H1 (cell line): ENCODE results near the gene ADSS1. TPM values are rescaled to one million over a fixed set of nuclear protein-coding genes. Genes with fewer than 3 reads are reported as not detected.

Source experiments
- CTCF ChIA-PET: fragments of 300-600 bp; sonication (Branson Sonifier 250); formaldehyde crosslinking; loops from one replicate; lab custom pipeline; 2021; ENCODE audit not compliant: partially characterized antibody; lab: Charles Lee
- POLR2A ChIA-PET: fragments of 300-600 bp; sonication (Branson Sonifier 250); formaldehyde crosslinking; loops from one replicate; lab custom pipeline; 2021; ENCODE audit warnings: inconsistent platforms; ENCODE audit not compliant: partially characterized antibody; lab: Charles Lee
- DNase-seq, 2 experiments: peaks; one replicate each; pipeline versions ENCODE4 v3.0.0 to v3.0.0-alpha.2; 2010 to 2022; ENCODE audit warnings: low spot score in 2 of 2, low read depth in 1 of 2, mixed read lengths in 1 of 2
- FAIRE-seq: peaks from 2 replicates; lab custom pipeline; 2011; peaks lifted over from hg19 to GRCh38; lab: Jason Lieb, UNC
- H2AFZ ChIP-seq: 2 replicates; pipeline ENCODE4 v1.8.1; 2012; ENCODE audit warnings: low read length, inconsistent platforms
- H2AK5ac ChIP-seq: 2 replicates; pipeline ENCODE4 v1.6.1; 2013; ENCODE audit warnings: low read depth, low read length
- H2BK120ac ChIP-seq: replicated peaks from 2 replicates; pipeline ENCODE3; 2013; ENCODE audit warnings: low read depth, low read length, inconsistent platforms
- H2BK12ac ChIP-seq: 2 replicates; pipeline ENCODE4 v1.6.1; 2013; ENCODE audit warnings: low read depth, low read length
- H2BK15ac ChIP-seq: 2 replicates; pipeline ENCODE4 v1.6.1; 2013; ENCODE audit warnings: low read length
- H2BK20ac ChIP-seq: 2 replicates; pipeline ENCODE4 v1.6.1; 2013; ENCODE audit warnings: low read length
- H2BK5ac ChIP-seq: 2 replicates; pipeline ENCODE4 v1.6.1; 2013; ENCODE audit warnings: low read depth, low read length
- H3K14ac ChIP-seq: 2 replicates; pipeline ENCODE4 v1.6.1; 2013; ENCODE audit warnings: inconsistent platforms; ENCODE audit not compliant: insufficient read length
- H3K18ac ChIP-seq: 2 replicates; pipeline ENCODE4 v1.6.1; 2013; ENCODE audit warnings: low read length; ENCODE audit errors: extremely low read depth
- H3K23ac ChIP-seq: 2 replicates; pipeline ENCODE4 v1.6.1; 2013; ENCODE audit warnings: inconsistent platforms; ENCODE audit not compliant: insufficient read length
- H3K23me2 ChIP-seq: 2 replicates; pipeline ENCODE4 v1.6.1; 2013; ENCODE audit warnings: low read depth, low read length
- H3K27ac ChIP-seq: 2 replicates; pipeline ENCODE4 v1.6.1; 2011; ENCODE audit warnings: low read depth, low read length, inconsistent platforms
- H3K27me3 ChIP-seq, 4 experiments: replicated peaks in 1 of 4; 1 replicate in 1 of 4; 2 replicates in 3 of 4; pipeline versions ENCODE4 v1.6.1 to v1.8.1; 2011 to 2013; ENCODE audit warnings: low read length in 3 of 4, mild to moderate bottlenecking in 3 of 4, inconsistent platforms in 2 of 4, mixed read lengths in 2 of 4, moderate library complexity in 1 of 4; ENCODE audit not compliant: control insufficient read depth in 3 of 4, insufficient read depth in 3 of 4; ENCODE audit errors: extremely low read depth in 1 of 4
- H3K36me3 ChIP-seq, 4 experiments: 2 replicates each; pipeline versions ENCODE4 v1.6.1 to v1.8.1; 2011 to 2013; ENCODE audit warnings: mild to moderate bottlenecking in 4 of 4, low read length in 3 of 4, moderate library complexity in 2 of 4, control low read depth in 1 of 4, inconsistent platforms in 1 of 4; ENCODE audit not compliant: insufficient read depth in 4 of 4, control insufficient read depth in 2 of 4
- H3K4ac ChIP-seq: replicated peaks from 2 replicates; pipeline ENCODE3; 2013; ENCODE audit warnings: low read length, low read depth, mixed read lengths, inconsistent platforms; ENCODE audit not compliant: insufficient read length
- H3K4me1 ChIP-seq, 4 experiments: replicated peaks in 1 of 4; 1 replicate in 1 of 4; 2 replicates in 3 of 4; pipeline versions ENCODE4 v1.6.1 to v1.8.1; 2011 to 2013; ENCODE audit warnings: low read length in 3 of 4, inconsistent platforms in 2 of 4, mixed read lengths in 1 of 4; ENCODE audit not compliant: insufficient read depth in 4 of 4, control insufficient read depth in 3 of 4
- H3K4me2 ChIP-seq, 2 experiments: 2 replicates each; pipeline versions ENCODE4 v1.6.1 to v1.8.1; 2011 to 2013; ENCODE audit warnings: low read depth in 2 of 2, low read length in 2 of 2, control low read depth in 1 of 2, inconsistent platforms in 1 of 2, mild to moderate bottlenecking in 1 of 2; ENCODE audit not compliant: insufficient read depth in 1 of 2
- H3K4me3 ChIP-seq, 4 experiments: fragments of 200-600, 300-600 bp in 1 of 4; sonication (generic), shearing (Covaris generic), sonication (Bioruptor Twin) in 1 of 4; 2 replicates each; pipeline versions ENCODE4 v1.5.1 to v1.8.1; 2011 to 2016; ENCODE audit warnings: low read length in 4 of 4, low read depth in 3 of 4, control low read depth in 2 of 4, inconsistent platforms in 2 of 4, mild to moderate bottlenecking in 2 of 4, mixed read lengths in 1 of 4, moderate library complexity in 1 of 4; ENCODE audit not compliant: insufficient read depth in 2 of 4; ENCODE audit errors: extremely low read depth in 1 of 4
- H3K56ac ChIP-seq: replicated peaks from 2 replicates; pipeline ENCODE3; 2013; ENCODE audit warnings: low read depth, mild to moderate bottlenecking, mixed read lengths, low read length, inconsistent platforms; ENCODE audit not compliant: insufficient read length
- H3K79me1 ChIP-seq: 2 replicates; pipeline ENCODE4 v1.6.1; 2013; ENCODE audit warnings: low read depth, low read length, control low read depth
- H3K79me2 ChIP-seq, 2 experiments: 2 replicates each; pipeline versions ENCODE4 v1.6.1 to v1.8.1; 2012 to 2013; ENCODE audit warnings: low read length in 2 of 2, mild to moderate bottlenecking in 2 of 2, inconsistent platforms in 1 of 2; ENCODE audit not compliant: insufficient read depth in 2 of 2, control insufficient read depth in 1 of 2
- H3K9ac ChIP-seq, 4 experiments: replicated peaks in 1 of 4; 1 replicate in 1 of 4; 2 replicates in 3 of 4; pipeline versions ENCODE4 v1.6.1 to v1.8.1; 2011 to 2013; ENCODE audit warnings: low read depth in 3 of 4, low read length in 3 of 4, control low read depth in 2 of 4, mild to moderate bottlenecking in 2 of 4, moderate library complexity in 2 of 4, inconsistent platforms in 1 of 4; ENCODE audit errors: extremely low read depth in 1 of 4
- H3K9me3 ChIP-seq, 2 experiments: 2 replicates each; pipeline versions ENCODE4 v1.6.1 to v1.8.1; 2012 to 2013; ENCODE audit warnings: mild to moderate bottlenecking in 2 of 2, moderate library complexity in 2 of 2, control low read depth in 1 of 2, inconsistent platforms in 1 of 2, low read depth in 1 of 2, low read length in 1 of 2, mixed read lengths in 1 of 2; ENCODE audit not compliant: insufficient read depth in 2 of 2
- H4K20me1 ChIP-seq, 2 experiments: replicated peaks in 1 of 2; 2 replicates each; pipeline versions ENCODE3 to v1.8.1; 2011 to 2013; ENCODE audit warnings: inconsistent platforms in 2 of 2, low read length in 2 of 2, mild to moderate bottlenecking in 1 of 2; ENCODE audit not compliant: insufficient read depth in 2 of 2, control insufficient read depth in 1 of 2
- H4K5ac ChIP-seq: 2 replicates; pipeline ENCODE4 v1.6.1; 2013; ENCODE audit warnings: low read length, low read depth, mixed read lengths, inconsistent platforms; ENCODE audit not compliant: insufficient read length
- H4K8ac ChIP-seq: 2 replicates; pipeline ENCODE4 v1.8.0; 2013; ENCODE audit warnings: mild to moderate bottlenecking, moderate library complexity, low read length, inconsistent platforms; ENCODE audit not compliant: insufficient read depth; ENCODE audit errors: extremely low read depth
- H4K91ac ChIP-seq: replicated peaks from 2 replicates; pipeline ENCODE3; 2013; ENCODE audit warnings: low read length, mixed read lengths, inconsistent platforms; ENCODE audit not compliant: insufficient read length
- CHD1 ChIP-seq: IDR thresholded peaks from 2 replicates; pipeline ENCODE4 v1.6.1; 2012; ENCODE audit warnings: low read depth, low read length, improper control_type of control experiment
- CREB1 ChIP-seq: IDR thresholded peaks from 2 replicates; pipeline ENCODE4 v1.6.1; 2012; ENCODE audit warnings: inconsistent platforms
- GTF2F1 ChIP-seq: IDR thresholded peaks from 2 replicates; pipeline ENCODE4 v1.6.1; 2012; ENCODE audit warnings: low read depth, low read length, improper control_type of control experiment, borderline replicate concordance
- HDAC6 ChIP-seq: IDR thresholded peaks from one replicate; pipeline ENCODE4 v1.7.1; 2012; ENCODE audit warnings: low read depth, mild to moderate bottlenecking, inconsistent platforms, low read length, moderate library complexity
- KDM4A ChIP-seq: IDR thresholded peaks from one replicate; pipeline ENCODE4 v1.7.1; 2012; ENCODE audit warnings: low read depth, mild to moderate bottlenecking, moderate library complexity, low read length, inconsistent platforms; ENCODE audit not compliant: severe bottlenecking
- TEAD4 ChIP-seq: IDR thresholded peaks from 2 replicates; pipeline ENCODE4 v1.6.1; 2012; ENCODE audit warnings: low read depth, low read length, inconsistent platforms, mixed read lengths
- WGBS, 2 experiments: shearing (Covaris generic) in 1 of 2; methylation state at CpG; one replicate each; pipeline versions ENCODE4 v1.1.6 to v1.1.7; 2013 to 2015; ENCODE audit warnings: low lambda C conversion rate in 2 of 2, mixed read lengths in 2 of 2, inconsistent platforms in 1 of 2, low coverage in 1 of 2, missing lambda C conversion rate in 1 of 2; ENCODE audit not compliant: insufficient replicate concordance in 2 of 2, insufficient coverage in 1 of 2, insufficient read length in 1 of 2; ENCODE audit errors: extremely low coverage in 1 of 2, missing lambda C conversion rate in 1 of 2; 5-methylcytosine and 5-hydroxymethylcytosine counted together
- polyA plus RNA-seq, 7 experiments: library from polyadenylated mRNA; depleted of rRNA in 3 of 7; stranded (reverse) in 5 of 7; unstranded in 2 of 7; fragments of >200 nt in 5 of 7; fragments of 200-250 nt in 2 of 7; gene quantifications; 1 replicate in 5 of 7; 2 replicates in 1 of 7; 4 replicates in 1 of 7; pipeline versions ENCODE4 v1.2.1 to v1.2.3, GENCODE V29; 2011 to 2013; ENCODE audit warnings: missing spikeins in 2 of 7, mixed read lengths in 2 of 7
- total RNA-seq: library from RNA; stranded (reverse); fragmentation: NEBNext Ultra II Directional; extraction: Animal tissue kit (Norgen Biotek cat#: 25700); gene quantifications from 2 replicates; pipeline ENCODE4 v1.2.1, GENCODE V29; 2021

Gene ADSS1
- total and polyA plus RNA-seq, 2 of the 8 experiments (the other 6 are each of a cell fraction or from before 2014, with no cell fraction given) = 7.1 to 7.9 TPM

GRCh38 chr14:104706733-104707607 is 17.1 kb upstream of the ADSS1 start:
- H4K20me1 ChIP-seq = peaks cover 0 to 25% of the 10 kb centered on the region in 2 experiments
- DNase-seq = no peak
- H3K4me3 ChIP-seq = no peak overlapping the region
- H3K4me1 ChIP-seq = peaks cover 0 to 15% (median 13%) of the 10 kb centered on the region in 4 experiments; a peak in 5 of 7 replicates
- peaks cover 4 to 41% (median 15%) of the 10 kb centered on the region in 4 experiments; a peak in 6 of 8 replicates for H3K36me3 ChIP-seq
- no peak overlapping the region for H3K27ac ChIP-seq
- FAIRE-seq = no peak
- no peak overlapping the region for H2BK120ac ChIP-seq
- H3K14ac ChIP-seq = no peak overlapping the region
- no peak overlapping the region for H4K5ac ChIP-seq
- H4K8ac ChIP-seq = no peak overlapping the region; the same call in 1 of the 2 replicates
- peak overlapping the region; percentile 15; the same call in 1 of the 2 replicates for H2BK20ac ChIP-seq
- no peak overlapping the region for H2BK15ac ChIP-seq
- TF ChIP-seq CREB1 (no peak), GTF2F1 (no peak), TEAD4 (no peak), HDAC6 (no peak), CHD1 (no peak), KDM4A (no peak)
- no peak overlapping the region for H3K4ac ChIP-seq
- H2AK5ac ChIP-seq = no peak overlapping the region
- peak overlapping the region in 1 of 2 experiments; percentile 5; a peak in 1 of 4 replicates for H3K4me2 ChIP-seq
- H3K18ac ChIP-seq = peak overlapping the region; percentile 7; the same call in 1 of the 2 replicates
- H3K79me2 ChIP-seq = no peaks in the 10 kb centered on the region
- no peak overlapping the region for H3K23ac ChIP-seq
- H3K79me1 ChIP-seq = no peaks in the 10 kb centered on the region; the same call in 1 of the 2 replicates
- no peak overlapping the region for H3K56ac ChIP-seq
- POLR2A ChIA-PET = interaction anchor here (0.9 to 1.6 kb wide), 4 partner anchors 9 to 155 kb away, joined by 3 to 6 read pairs (median 4); no protein-coding TSS in a partner anchor
- H2AFZ ChIP-seq = no peak overlapping the region
- H3K27me3 ChIP-seq = no peaks in the 10 kb centered on the region
- no peak overlapping the region for H3K9ac ChIP-seq
- no peak overlapping the region for H4K91ac ChIP-seq
- H3K23me2 ChIP-seq = no peaks in the 10 kb centered on the region
- CTCF ChIA-PET = interaction anchor here (1.0 to 3.8 kb wide), 11 partner anchors 8 to 55 kb away, joined by 3 to 17 read pairs (median 5); no protein-coding TSS in a partner anchor
- 78% methylated on average over 13 of the region's 28 CpGs; no CpG with 5 or more reads in 1 of the 2 experiments for WGBS, 2 experiments
- peak overlapping the region; percentile 32; the same call in 1 of the 2 replicates for H2BK5ac ChIP-seq
- H2BK12ac ChIP-seq = no peak overlapping the region
- H3K9me3 ChIP-seq = peaks cover 6 to 17% of the 10 kb centered on the region in 2 experiments
